ENCODE data around the gene GNG13.

GRCh38 chr16:802914-803753 lies 2.6 kb upstream of the GNG13 start:
- no peak for TF ChIP-seq MAFK (IDR thresholded peaks at IDR 0.05; ENCODE audit: partially characterized antibody)
- no peak for TF ChIP-seq ZNF302 (CRISPR knock-in tag; IDR thresholded peaks at IDR 0.05)
- no peak for TF ChIP-seq CTCF (IDR thresholded peaks at IDR 0.05)
- TF ChIP-seq CHD2 (IDR thresholded peaks at IDR 0.05; ENCODE audit: low read length, partially characterized antibody), result no peak
- TF ChIP-seq CEBPB (IDR thresholded peaks at IDR 0.05), result no peak
- TF ChIP-seq MAZ (IDR thresholded peaks at IDR 0.05; ENCODE audit: borderline replicate concordance, low read depth, low read length), result no peak
- no peak for TF ChIP-seq RAD21 (conservative IDR thresholded peaks at IDR 0.05 in 1 of 2, IDR thresholded peaks at IDR 0.05 in 1 of 2)
- no peak for TF ChIP-seq REST (IDR thresholded peaks at IDR 0.05)
- TF ChIP-seq, protein P1, sequence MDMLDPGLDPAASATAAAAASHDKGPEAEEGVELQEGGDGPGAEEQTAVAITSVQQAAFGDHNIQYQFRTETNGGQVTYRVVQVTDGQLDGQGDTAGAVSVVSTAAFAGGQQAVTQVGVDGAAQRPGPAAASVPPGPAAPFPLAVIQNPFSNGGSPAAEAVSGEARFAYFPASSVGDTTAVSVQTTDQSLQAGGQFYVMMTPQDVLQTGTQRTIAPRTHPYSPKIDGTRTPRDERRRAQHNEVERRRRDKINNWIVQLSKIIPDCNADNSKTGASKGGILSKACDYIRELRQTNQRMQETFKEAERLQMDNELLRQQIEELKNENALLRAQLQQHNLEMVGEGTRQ (IDR thresholded peaks at IDR 0.05), result no peak
- TF ChIP-seq JUNB (IDR thresholded peaks at IDR 0.05), result no peak
- no peak for TF ChIP-seq JUN (IDR thresholded peaks at IDR 0.05)
